OCI-LY7 (cell line): ENCODE data around the gene RMDN2.

ENCODE experiments used
- CTCF ChIP-seq: fragments of 200-600 bp; sonication (generic); conservative IDR thresholded peaks from 2 replicates; pipeline ENCODE4 v1.5.1; 2014; ENCODE audit warnings: mild to moderate bottlenecking, antibody characterized with exemption, low read length, moderate library complexity, mixed read lengths
- EZH2phosphoT487 ChIP-seq: fragments of 200-600 bp; sonication (generic); IDR thresholded peaks from 2 replicates; pipeline ENCODE4 v1.6.1; 2018; ENCODE audit warnings: low read depth, borderline replicate concordance, mild to moderate bottlenecking, mixed run types, antibody characterized with exemption, low read length, moderate library complexity, mixed read lengths

DNA sequence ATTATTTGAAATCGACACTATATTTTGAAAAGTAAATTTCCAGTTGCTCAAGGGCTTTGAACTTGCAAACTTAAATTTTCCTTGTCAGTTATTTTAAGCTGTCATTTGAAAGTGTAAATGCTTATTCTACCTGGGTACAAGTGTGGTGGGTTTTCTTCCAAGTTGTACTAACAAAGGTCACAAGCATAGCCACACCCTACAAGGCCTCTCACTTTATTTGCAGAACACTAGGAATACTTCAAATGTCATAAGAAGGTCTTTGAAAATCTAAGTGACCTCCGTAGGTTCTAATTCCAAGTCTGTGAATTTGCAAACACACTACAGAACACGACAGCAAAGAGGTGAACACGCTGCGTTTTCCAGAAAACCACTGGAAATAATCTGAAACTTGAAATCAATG lies 9.3 kb upstream of the RMDN2 start:
- TF ChIP-seq EZH2phosphoT487 (no peak), CTCF (no peak)
